Measurements from ENCODE around the gene AMPH. TPM values are rescaled to one million over a fixed set of nuclear protein-coding genes. Genes with fewer than 3 reads are reported as not detected.
A peak's percentile ranks its signal among the peaks of the same experiment; 100 is the strongest.

The AMPH gene
- total and polyA plus RNA-seq, 4 donors = 0.18 to 6.6 (median 3.6) TPM

GRCh38 chr7:38520741-38521140 is 110.4 kb downstream of the AMPH start:
- DNase-seq (peak in 1 of 3 donors; percentile 5), ATAC-seq (ENCODE audit: insufficient read depth, low FRiP score) (no peak)
- H3K9me3 ChIP-seq (ENCODE audit: control insufficient read depth in 4 of 4, insufficient read depth in 3 of 4, low read length in 3 of 4) = peaks cover 0 to 7% (median 3%) of the 10 kb centered on the region in 4 donors
- WGBS, 2 donors = 64 to 71% methylated on average over 2 of the region's 2 CpGs
- no peaks in the 10 kb centered on the region for H3K27me3 ChIP-seq (ENCODE audit: control insufficient read depth in 3 of 3, insufficient read depth in 3 of 3, low read length in 2 of 3)
- no peak overlapping the region for H3K9ac ChIP-seq (ENCODE audit: insufficient read depth in 1 of 2, low read length in 2 of 2)
- no peaks in the 10 kb centered on the region for H3K4me1 ChIP-seq (ENCODE audit: control insufficient read depth in 5 of 5, insufficient read depth in 5 of 5, low read length in 5 of 5)
- no peak overlapping the region for H3K27ac ChIP-seq (ENCODE audit: low read depth in 1 of 2, low read length in 1 of 2)
- no peak for TF ChIP-seq CTCF (IDR thresholded peaks at IDR 0.05; ENCODE audit: control extremely low read depth, extremely low read depth)
- no peak overlapping the region for H3K4me3 ChIP-seq
- no peaks in the 10 kb centered on the region for H3K36me3 ChIP-seq (ENCODE audit: control insufficient read depth in 4 of 4, insufficient read depth in 4 of 4, low read length in 4 of 4)

- no peak for TF ChIP-seq CTCF (IDR thresholded peaks at IDR 0.05; ENCODE audit: control extremely low read depth, extremely low read depth)
- 78 to 81% methylated on average over 1 of the region's 1 CpG for WGBS, 2 donors
Observed at GRCh38 chr7:38518541-38518940, 112.6 kb downstream of the AMPH start.

GRCh38 chr7:38512704-38513103 is 118.5 kb downstream of the AMPH start:
- no peaks in the 10 kb centered on the region for H3K27me3 ChIP-seq (ENCODE audit: control insufficient read depth in 3 of 3, insufficient read depth in 3 of 3, low read length in 2 of 3)
- H3K4me1 ChIP-seq (ENCODE audit: control insufficient read depth in 5 of 5, insufficient read depth in 5 of 5, low read length in 5 of 5) = no peaks in the 10 kb centered on the region
- TF ChIP-seq CTCF (IDR thresholded peaks at IDR 0.05; ENCODE audit: control extremely low read depth, extremely low read depth) = no peak
- peak in 2 of 3 donors; percentile 6 to 37 for DNase-seq
- H3K27ac ChIP-seq (ENCODE audit: low read depth in 1 of 2, low read length in 1 of 2) = no peak overlapping the region
- peaks cover 0 to 7% (median 3%) of the 10 kb centered on the region in 4 donors for H3K9me3 ChIP-seq (ENCODE audit: control insufficient read depth in 4 of 4, insufficient read depth in 3 of 4, low read length in 3 of 4)
- no peak overlapping the region for H3K4me3 ChIP-seq
- WGBS, 2 donors = 81 to 91% methylated on average over 2 of the region's 2 CpGs
- H3K9ac ChIP-seq (ENCODE audit: insufficient read depth in 1 of 2, low read length in 2 of 2) = no peak overlapping the region
- no peaks in the 10 kb centered on the region for H3K36me3 ChIP-seq (ENCODE audit: control insufficient read depth in 4 of 4, insufficient read depth in 4 of 4, low read length in 4 of 4)
- no peak for ATAC-seq (ENCODE audit: insufficient read depth, low FRiP score)

More at GRCh38 chr7:38518541-38518940, 112.6 kb downstream of the AMPH start:
- H3K9ac ChIP-seq (ENCODE audit: insufficient read depth in 1 of 2, low read length in 2 of 2) = no peak overlapping the region
- DNase-seq (no peak), ATAC-seq (ENCODE audit: insufficient read depth, low FRiP score) (no peak)
- H3K27me3 ChIP-seq (ENCODE audit: control insufficient read depth in 3 of 3, insufficient read depth in 3 of 3, low read length in 2 of 3) = no peaks in the 10 kb centered on the region
- no peak overlapping the region for H3K4me3 ChIP-seq
- no peaks in the 10 kb centered on the region for H3K4me1 ChIP-seq (ENCODE audit: control insufficient read depth in 5 of 5, insufficient read depth in 5 of 5, low read length in 5 of 5)
- peaks cover 0 to 7% (median 3%) of the 10 kb centered on the region in 4 donors for H3K9me3 ChIP-seq (ENCODE audit: control insufficient read depth in 4 of 4, insufficient read depth in 3 of 4, low read length in 3 of 4)
- H3K36me3 ChIP-seq (ENCODE audit: control insufficient read depth in 4 of 4, insufficient read depth in 4 of 4, low read length in 4 of 4) = no peaks in the 10 kb centered on the region
- no peak overlapping the region for H3K27ac ChIP-seq (ENCODE audit: low read depth in 1 of 2, low read length in 1 of 2)

GRCh38 chr7:38512291-38512690 is 118.9 kb downstream of the AMPH start:
- Histone ChIP-seq H3K36me3 (ENCODE audit: control insufficient read depth in 4 of 4, insufficient read depth in 4 of 4, low read length in 4 of 4) (no peaks in the 10 kb centered on the region), H3K27ac (ENCODE audit: low read depth in 1 of 2, low read length in 1 of 2) (no peak overlapping the region), H3K4me3 (no peak overlapping the region), H3K4me1 (ENCODE audit: control insufficient read depth in 5 of 5, insufficient read depth in 5 of 5, low read length in 5 of 5) (no peaks in the 10 kb centered on the region), H3K9me3 (ENCODE audit: control insufficient read depth in 4 of 4, insufficient read depth in 3 of 4, low read length in 3 of 4) (peaks cover 0 to 7% (median 3%) of the 10 kb centered on the region in 4 donors), H3K27me3 (ENCODE audit: control insufficient read depth in 3 of 3, insufficient read depth in 3 of 3, low read length in 2 of 3) (no peaks in the 10 kb centered on the region), H3K9ac (ENCODE audit: insufficient read depth in 1 of 2, low read length in 2 of 2) (no peak overlapping the region)
- ATAC-seq (ENCODE audit: insufficient read depth, low FRiP score) (no peak), DNase-seq (no peak)
- WGBS, 2 donors = 94 to 99% methylated on average over 2 of the region's 2 CpGs
- TF ChIP-seq CTCF (IDR thresholded peaks at IDR 0.05; ENCODE audit: control extremely low read depth, extremely low read depth) = no peak

Data from lung (tissue), 12 donors.